GM12874 (cell line): ENCODE results near the gene LCN6.

Source experiments
- TF ChIP-seq, protein P1 (sequence below): IDR thresholded peaks from 2 replicates; pipeline ENCODE4 v1.5.1; 2011; ENCODE audit warnings: low read depth, mild to moderate bottlenecking, control low read depth, low read length, moderate library complexity; ENCODE audit not compliant: insufficient read depth

Gene LCN6

DNA sequence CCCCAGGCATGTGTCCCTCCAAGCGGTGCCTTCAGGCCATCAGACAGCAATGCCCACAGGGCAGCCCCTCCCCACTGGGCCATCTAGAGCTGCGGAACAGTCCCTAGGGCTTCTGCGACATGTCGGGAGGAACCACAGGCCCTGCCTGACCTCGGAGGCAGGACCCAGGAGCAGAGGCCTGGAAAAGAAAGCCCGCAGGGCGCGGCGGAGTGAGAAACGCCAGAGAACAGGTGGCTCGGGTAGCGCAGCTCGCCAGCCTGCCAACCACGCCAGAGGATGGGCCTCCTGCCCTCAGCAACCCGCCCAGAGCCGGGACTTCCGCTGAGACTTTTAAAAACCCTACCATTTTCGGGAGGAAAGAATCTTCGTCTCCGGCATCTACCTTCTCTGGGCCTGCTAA, 9.0 kb upstream of the LCN6 start:
- TF ChIP-seq, protein P1, sequence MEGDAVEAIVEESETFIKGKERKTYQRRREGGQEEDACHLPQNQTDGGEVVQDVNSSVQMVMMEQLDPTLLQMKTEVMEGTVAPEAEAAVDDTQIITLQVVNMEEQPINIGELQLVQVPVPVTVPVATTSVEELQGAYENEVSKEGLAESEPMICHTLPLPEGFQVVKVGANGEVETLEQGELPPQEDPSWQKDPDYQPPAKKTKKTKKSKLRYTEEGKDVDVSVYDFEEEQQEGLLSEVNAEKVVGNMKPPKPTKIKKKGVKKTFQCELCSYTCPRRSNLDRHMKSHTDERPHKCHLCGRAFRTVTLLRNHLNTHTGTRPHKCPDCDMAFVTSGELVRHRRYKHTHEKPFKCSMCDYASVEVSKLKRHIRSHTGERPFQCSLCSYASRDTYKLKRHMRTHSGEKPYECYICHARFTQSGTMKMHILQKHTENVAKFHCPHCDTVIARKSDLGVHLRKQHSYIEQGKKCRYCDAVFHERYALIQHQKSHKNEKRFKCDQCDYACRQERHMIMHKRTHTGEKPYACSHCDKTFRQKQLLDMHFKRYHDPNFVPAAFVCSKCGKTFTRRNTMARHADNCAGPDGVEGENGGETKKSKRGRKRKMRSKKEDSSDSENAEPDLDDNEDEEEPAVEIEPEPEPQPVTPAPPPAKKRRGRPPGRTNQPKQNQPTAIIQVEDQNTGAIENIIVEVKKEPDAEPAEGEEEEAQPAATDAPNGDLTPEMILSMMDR, result no peak

DNA sequence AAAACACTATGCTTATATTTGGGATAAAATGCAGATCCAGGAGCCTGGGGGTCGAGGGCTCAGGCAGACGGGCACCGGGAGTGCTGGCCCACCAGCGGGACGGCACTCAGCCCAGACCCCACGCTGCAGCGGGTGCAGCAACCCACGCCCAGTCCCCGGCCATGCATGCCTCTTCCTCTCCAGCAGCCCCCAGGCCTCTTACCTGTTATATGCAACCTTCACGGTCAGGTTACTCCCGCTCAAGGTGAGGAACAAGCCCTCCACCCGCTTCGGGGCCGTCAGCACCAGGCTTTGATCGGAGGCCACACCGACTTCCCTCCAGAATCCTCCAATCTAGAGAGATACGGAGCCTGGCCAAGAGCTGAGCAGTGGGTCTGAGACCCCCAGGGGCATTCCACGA, 8.5 kb upstream of the LCN6 start:
- TF ChIP-seq, protein P1, result no peak

DNA sequence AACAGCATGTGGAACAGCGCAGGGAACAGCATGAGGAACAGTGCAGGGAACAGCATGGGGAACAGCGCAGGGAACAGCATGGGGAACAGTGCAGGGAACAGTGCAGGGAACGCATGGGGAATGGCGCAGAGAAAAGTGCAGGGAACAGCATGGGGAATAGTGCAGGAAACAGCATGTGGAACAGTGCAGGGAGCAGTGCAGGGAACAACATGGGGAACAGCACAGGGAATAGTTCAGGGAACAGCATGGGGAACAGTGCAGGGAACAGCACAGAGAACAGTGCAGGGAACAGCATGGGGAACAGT, 7.8 kb upstream of the LCN6 start:
- TF ChIP-seq, protein P1, result no peak

DNA sequence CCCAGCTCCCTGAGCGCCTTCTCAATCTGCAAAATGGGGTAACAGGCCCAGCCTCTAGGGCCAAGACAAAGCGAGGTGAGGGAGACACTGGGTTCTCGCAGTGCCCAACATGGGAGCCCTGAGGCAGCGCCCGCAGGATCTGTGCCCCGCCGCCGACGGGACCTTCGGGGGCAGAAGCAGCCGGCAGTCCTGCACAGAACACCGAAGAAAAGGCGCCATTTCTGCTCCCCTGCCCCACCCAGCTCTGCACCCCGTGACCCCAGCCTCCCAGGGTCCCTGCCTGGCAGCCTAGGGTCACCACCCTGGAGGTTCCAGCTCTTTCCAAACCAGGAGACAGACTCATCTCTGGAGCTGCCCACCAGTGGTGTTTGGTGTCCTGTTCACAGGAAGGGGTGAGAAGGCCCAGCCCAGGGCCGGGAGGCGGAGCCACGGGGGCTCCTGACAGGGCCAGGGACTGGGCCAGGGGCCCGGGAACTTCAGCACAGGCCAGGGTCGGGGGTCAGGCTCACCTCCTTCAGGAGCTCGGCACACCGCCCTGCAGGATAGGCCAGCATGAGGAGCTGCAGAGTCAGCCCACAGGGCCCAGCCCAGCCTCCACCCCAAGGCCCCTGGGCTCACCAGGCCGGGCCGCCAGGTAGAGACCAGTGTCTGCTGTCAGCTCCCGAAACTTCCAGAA, 6.4 kb upstream of the LCN6 start:
- TF ChIP-seq, protein P1, result no peak

DNA sequence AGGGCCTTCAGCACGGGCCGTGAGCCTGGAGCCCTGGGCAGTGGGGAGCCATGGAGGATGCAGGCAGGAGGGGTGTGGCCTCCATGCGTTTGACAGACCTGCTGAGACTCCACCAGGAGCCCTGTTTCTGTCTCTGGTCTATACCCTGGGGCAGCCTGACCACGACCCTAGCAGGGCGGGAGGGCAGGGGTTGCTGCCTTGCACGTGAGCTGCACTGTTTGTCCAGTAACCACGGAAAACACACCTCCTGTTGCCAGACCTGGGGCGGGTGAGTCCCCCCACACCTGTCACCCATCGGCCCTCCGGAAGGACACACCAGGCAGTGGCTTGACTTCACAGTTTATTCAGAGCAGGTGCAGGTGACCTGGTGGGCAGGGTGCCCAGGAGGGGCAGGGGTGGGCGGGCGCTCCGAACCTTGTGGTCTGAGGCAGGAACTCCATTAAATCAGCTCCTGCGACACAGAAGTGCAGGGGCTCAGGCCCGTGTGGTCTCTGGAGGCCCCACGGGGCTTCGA, 5.8 kb upstream of the LCN6 start:
- TF ChIP-seq, protein P1, result no peak

DNA sequence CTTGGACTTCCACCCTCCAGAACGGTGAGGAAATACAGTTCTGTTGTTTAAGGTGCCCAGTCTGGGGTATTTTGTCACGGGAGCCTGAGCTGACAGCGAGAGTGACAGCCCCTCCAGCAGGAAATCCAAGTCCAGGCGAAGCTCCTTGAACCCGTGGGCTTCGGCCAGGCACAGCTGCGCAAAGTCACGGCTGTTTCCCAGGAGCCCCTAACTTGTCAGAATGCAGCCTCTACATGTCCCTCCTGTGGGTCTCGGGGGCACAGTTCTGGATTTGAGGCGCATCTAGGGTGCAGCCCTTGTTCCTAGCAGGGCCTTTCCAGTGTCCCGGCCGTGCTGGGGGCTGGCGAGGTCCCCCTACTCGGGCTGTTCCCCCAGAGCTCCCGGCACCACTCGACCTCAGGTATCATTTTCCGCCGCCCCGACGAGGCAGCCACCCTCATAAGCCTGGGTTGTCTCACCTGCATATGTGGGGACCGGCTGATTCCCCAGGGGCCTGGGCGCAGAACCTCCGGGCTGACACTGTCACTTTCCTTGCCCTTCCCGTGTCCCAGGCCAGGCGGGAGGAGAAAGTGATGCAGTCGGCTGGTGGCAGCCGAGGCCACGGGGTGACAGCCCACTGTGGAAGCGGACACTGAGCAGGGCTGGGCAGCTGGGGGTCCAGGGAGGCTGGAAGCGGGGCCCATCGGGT, 5.2 kb upstream of the LCN6 start:
- TF ChIP-seq, protein P1, result no peak

DNA sequence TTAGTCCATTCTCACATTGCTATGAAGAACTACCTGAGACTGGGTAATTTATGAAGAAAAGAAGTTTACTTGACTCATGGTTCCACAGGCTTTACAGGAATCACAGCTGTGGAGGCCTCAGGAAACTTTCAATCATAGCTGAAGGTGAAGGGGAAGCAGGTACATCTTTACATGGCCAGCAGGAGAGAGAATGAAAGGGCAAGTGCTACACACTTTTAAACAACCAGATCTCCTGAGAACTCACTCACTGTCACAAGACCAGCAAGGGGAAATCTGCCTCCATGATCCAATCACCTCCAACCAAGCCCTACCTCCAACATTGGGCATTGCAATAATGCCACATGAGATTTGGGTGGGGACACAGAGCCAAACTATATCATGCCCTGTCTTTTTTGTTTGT, 3.5 kb upstream of the LCN6 start:
- TF ChIP-seq, protein P1, result no peak
